Sigmoid colon (tissue), 7 donors: ENCODE results near the gene ARHGEF28. TPM values are rescaled to one million over a fixed set of nuclear protein-coding genes. Genes with fewer than 3 reads are reported as not detected.

Experiments
- DNase-seq: peaks from one replicate; pipeline ENCODE4 v3.0.0-alpha.2; 2019
- H3K27ac ChIP-seq, 4 donors: fragments of 200-600 bp; sonication (generic); one replicate each; pipeline ENCODE4 v1.5.1; 2016 to 2019; ENCODE audit warnings: mild to moderate bottlenecking in 1 of 4
- H3K27me3 ChIP-seq, 3 donors: fragments of 200-600 bp; sonication (generic); one replicate each; pipeline ENCODE4 v1.5.1; 2019; ENCODE audit warnings: mild to moderate bottlenecking in 1 of 3
- H3K36me3 ChIP-seq, 4 donors: fragments of 200-600 bp; sonication (generic); one replicate each; pipeline ENCODE4 v1.5.1; 2016 to 2019
- H3K4me1 ChIP-seq, 4 donors: fragments of 200-600 bp; sonication (generic); one replicate each; pipeline ENCODE4 v1.5.1; 2017 to 2019
- H3K4me3 ChIP-seq, 4 donors: fragments of 200-600 bp; sonication (generic); one replicate each; pipeline ENCODE4 v1.5.1; 2017 to 2019; ENCODE audit warnings: mild to moderate bottlenecking in 2 of 4, moderate library complexity in 1 of 4
- H3K9me3 ChIP-seq, 4 donors: fragments of 200-600 bp in 3 of 4; sonication (generic) in 3 of 4; one replicate each; pipeline versions ENCODE4 v1.5.1 to v1.6.1; 2013 to 2019
- CTCF ChIP-seq, 4 experiments: fragments of 450-650 bp in 3 of 4; fragments of 200-600 bp in 1 of 4; IDR thresholded peaks; one replicate each; pipeline ENCODE4 v1.5.1; 2016 to 2019; ENCODE audit warnings: antibody characterized with exemption in 4 of 4, mild to moderate bottlenecking in 3 of 4, moderate library complexity in 2 of 4
- EP300 ChIP-seq, 4 donors: sonication (generic); formaldehyde crosslinking; IDR thresholded peaks; one replicate each; pipeline ENCODE4 v1.6.1; 2017; ENCODE audit warnings: antibody characterized with exemption in 4 of 4
- POLR2A ChIP-seq, 2 donors: fragments of 450-650 bp; IDR thresholded peaks; one replicate each; pipeline ENCODE4 v1.6.1; 2016; ENCODE audit warnings: antibody characterized with exemption in 2 of 2, mild to moderate bottlenecking in 2 of 2, moderate library complexity in 2 of 2
- POLR2AphosphoS5 ChIP-seq, 4 donors: sonication (generic); formaldehyde crosslinking; IDR thresholded peaks; one replicate each; pipeline ENCODE4 v1.6.1; 2017; ENCODE audit warnings: antibody characterized with exemption in 4 of 4
- WGBS, 2 donors: extraction: QIAGEN DNeasy Blood & Tissue Kit; methylation state at CpG; one replicate each; pipeline ENCODE4 v1.1.7; 2013; 5-methylcytosine and 5-hydroxymethylcytosine counted together
- intact Hi-C: fragments of 100-400 bp; cut with DNase I; formaldehyde crosslinking; loops from one replicate; pipeline ENCODE4 v1.15.1; 2023
- polyA plus RNA-seq, 3 donors: library from polyadenylated mRNA; stranded (reverse); fragments of 200-250 nt; gene quantifications; one replicate each; pipeline ENCODE4 v1.2.3, GENCODE V29; 2013
- total RNA-seq, 4 donors: library from RNA; depleted of rRNA; stranded (reverse); fragments of >200 nt; gene quantifications; one replicate each; pipeline ENCODE4 v1.1.0, GENCODE V29; 2016
- donor health status: healthy with polysubstance abuse.
- donor health status: Bipolar disorder and iron deficiency.
- donor health status: healthy.

The ARHGEF28 gene
- total and polyA plus RNA-seq, 7 donors = 3.0 to 6.9 (median 3.7) TPM

GRCh38 chr5:73780302-73781080 is 154.5 kb downstream of the ARHGEF28 start:
- TF ChIP-seq EP300 (IDR thresholded peaks at IDR 0.05) (no peak), CTCF (IDR thresholded peaks at IDR 0.05) (no peak), POLR2A (IDR thresholded peaks at IDR 0.05) (no peak), POLR2AphosphoS5 (IDR thresholded peaks at IDR 0.05) (no peak)
- no peaks in the 10 kb centered on the region for H3K27me3 ChIP-seq

GRCh38 chr5:73781107-73781768 is 155.2 kb downstream of the ARHGEF28 start:
- no peak for DNase-seq

More at GRCh38 chr5:73780302-73781080, 154.5 kb downstream of the ARHGEF28 start:
- intact Hi-C loops = no loop called here
- 56 to 85% methylated on average over 11 of the region's 11 CpGs for WGBS, 2 donors
- no peak overlapping the region for H3K4me3 ChIP-seq
- no peak for DNase-seq
- H3K9me3 ChIP-seq = no peaks in the 10 kb centered on the region
- no peaks in the 10 kb centered on the region for H3K4me1 ChIP-seq
- H3K27ac ChIP-seq = no peak overlapping the region
- H3K36me3 ChIP-seq = no peaks in the 10 kb centered on the region

GRCh38 chr5:73783828-73784227 is 157.8 kb downstream of the ARHGEF28 start:
- Histone ChIP-seq H3K27me3 (no peaks in the 10 kb centered on the region), H3K36me3 (no peaks in the 10 kb centered on the region), H3K4me1 (no peaks in the 10 kb centered on the region), H3K4me3 (no peak overlapping the region), H3K9me3 (no peaks in the 10 kb centered on the region), H3K27ac (no peak overlapping the region)
- TF ChIP-seq POLR2AphosphoS5 (IDR thresholded peaks at IDR 0.05) = no peak
- WGBS, 2 donors = 81 to 83% methylated on average over 1 of the region's 1 CpG
- intact Hi-C loops = no loop called here
- DNase-seq = no peak

More at GRCh38 chr5:73781107-73781768, 155.2 kb downstream of the ARHGEF28 start:
- no peak overlapping the region for H3K4me3 ChIP-seq
- no peak overlapping the region for H3K27ac ChIP-seq
- WGBS, 2 donors = 85 to 88% methylated on average over 6 of the region's 6 CpGs
- H3K27me3 ChIP-seq = no peaks in the 10 kb centered on the region
- intact Hi-C loops = no loop called here
- no peaks in the 10 kb centered on the region for H3K4me1 ChIP-seq
- TF ChIP-seq EP300 (IDR thresholded peaks at IDR 0.05) = no peak
- TF ChIP-seq POLR2AphosphoS5 (IDR thresholded peaks at IDR 0.05) = no peak
- TF ChIP-seq CTCF (IDR thresholded peaks at IDR 0.05) = no peak
- TF ChIP-seq POLR2A (IDR thresholded peaks at IDR 0.05) = no peak
- H3K9me3 ChIP-seq = no peaks in the 10 kb centered on the region
- H3K36me3 ChIP-seq = no peaks in the 10 kb centered on the region

GRCh38 chr5:73786043-73786831 is 160.2 kb downstream of the ARHGEF28 start:
- TF ChIP-seq POLR2A (IDR thresholded peaks at IDR 0.05) = no peak
- Histone ChIP-seq H3K9me3 (no peaks in the 10 kb centered on the region), H3K4me1 (no peaks in the 10 kb centered on the region), H3K4me3 (no peak overlapping the region), H3K27ac (no peak overlapping the region), H3K27me3 (no peaks in the 10 kb centered on the region), H3K36me3 (no peaks in the 10 kb centered on the region)
- WGBS, 2 donors = 87 to 89% methylated on average over 13 of the region's 13 CpGs
- no peak for DNase-seq
- intact Hi-C loops = no loop called here

- H3K9me3 ChIP-seq = no peaks in the 10 kb centered on the region
- H3K4me3 ChIP-seq = no peak overlapping the region
- H3K36me3 ChIP-seq = no peaks in the 10 kb centered on the region
- intact Hi-C loops = no loop called here
- no peak overlapping the region for H3K27ac ChIP-seq
- no peaks in the 10 kb centered on the region for H3K27me3 ChIP-seq
- 76 to 82% methylated on average over 2 of the region's 2 CpGs for WGBS, 2 donors
- no peak for TF ChIP-seq CTCF (IDR thresholded peaks at IDR 0.05)
- no peak for TF ChIP-seq POLR2AphosphoS5 (IDR thresholded peaks at IDR 0.05)
- TF ChIP-seq POLR2A (IDR thresholded peaks at IDR 0.05) = no peak
- no peak for TF ChIP-seq EP300 (IDR thresholded peaks at IDR 0.05)
- H3K4me1 ChIP-seq = no peaks in the 10 kb centered on the region
- no peak for DNase-seq
Observed at GRCh38 chr5:73789851-73790281, 163.9 kb downstream of the ARHGEF28 start.
